SK-N-SH (cell line): ENCODE results near the gene WNT2. TPM values are rescaled to one million over a fixed set of nuclear protein-coding genes. Genes with fewer than 3 reads are reported as not detected.

Experiments used
- CTCF ChIA-PET: fragments of 300-600, 350-600 bp; formaldehyde crosslinking; extraction: SDS; loops from one replicate; lab custom pipeline; 2021; lab: Yijun Ruan, JAX
- POLR2A ChIA-PET: fragments of 350-600 bp; sonication (Branson Sonifier 250); formaldehyde crosslinking; extraction: SDS; loops from one replicate; lab custom pipeline; 2020; ENCODE audit warnings: antibody characterized with exemption, inconsistent platforms; lab: Yijun Ruan, JAX
- DNase-seq: peaks from one replicate; pipeline ENCODE4 v3.0.0; 2012
- H2AFZ ChIP-seq: fragments of 200-600 bp; sonication (generic); 2 replicates; pipeline ENCODE4 v1.8.1; 2016; ENCODE audit warnings: antibody characterized with exemption, mild to moderate bottlenecking, low read depth
- H3F3A ChIP-seq: fragments of 200-600 bp; sonication (generic); replicated peaks from 2 replicates; pipeline ENCODE3; 2016; ENCODE audit warnings: antibody characterized with exemption, mild to moderate bottlenecking; ENCODE audit not compliant: insufficient read depth
- H3K27ac ChIP-seq, 2 experiments: fragments of 200-500 bp in 1 of 2; fragments of 200-600 bp in 1 of 2; sonication (Bioruptor generic) in 1 of 2; sonication (generic), shearing (Covaris generic) in 1 of 2; 2 replicates each; pipeline versions ENCODE4 v1.5.1 to v1.6.1; 2014 to 2016; ENCODE audit warnings: low read depth in 2 of 2, inconsistent platforms in 1 of 2, low read length in 1 of 2, mild to moderate bottlenecking in 1 of 2, mixed read lengths in 1 of 2
- H3K27me3 ChIP-seq: fragments of 200-600 bp; sonication (generic), shearing (Covaris generic); 2 replicates; pipeline ENCODE4 v1.6.1; 2016; ENCODE audit warnings: mixed run types; ENCODE audit not compliant: insufficient read depth
- H3K36me3 ChIP-seq, 2 experiments: fragments of 200-500 bp in 1 of 2; fragments of 200-600 bp in 1 of 2; sonication (Bioruptor generic) in 1 of 2; sonication (generic) in 1 of 2; replicated peaks in 1 of 2; 2 replicates each; pipeline versions ENCODE3 to v1.5.1; 2014 to 2016; ENCODE audit warnings: low read length in 1 of 2, mild to moderate bottlenecking in 1 of 2; ENCODE audit not compliant: insufficient read depth in 2 of 2, control insufficient read depth in 1 of 2
- H3K4me1 ChIP-seq, 2 experiments: fragments of 200-500 bp in 1 of 2; fragments of 200-600 bp in 1 of 2; sonication (Bioruptor generic) in 1 of 2; sonication (generic), shearing (Covaris generic) in 1 of 2; 2 replicates each; pipeline versions ENCODE4 v1.5.1 to v1.6.1; 2014 to 2016; ENCODE audit warnings: low read depth in 1 of 2, low read length in 1 of 2, mixed run types in 1 of 2; ENCODE audit not compliant: insufficient read depth in 2 of 2, control insufficient read depth in 1 of 2
- H3K4me2 ChIP-seq: fragments of 200-600 bp; sonication (generic), shearing (Covaris generic); 2 replicates; pipeline ENCODE4 v1.6.1; 2017; ENCODE audit warnings: mixed run types
- H3K4me3 ChIP-seq, 2 experiments: fragments of 200-500 bp in 1 of 2; fragments of 200-600 bp in 1 of 2; sonication (Bioruptor generic) in 1 of 2; sonication (generic), shearing (Covaris generic) in 1 of 2; 2 replicates each; pipeline versions ENCODE4 v1.5.1 to v1.8.1; 2014 to 2016; ENCODE audit warnings: low read depth in 2 of 2, inconsistent platforms in 1 of 2, low read length in 1 of 2, mild to moderate bottlenecking in 1 of 2, mixed read lengths in 1 of 2, moderate library complexity in 1 of 2
- H3K79me2 ChIP-seq: fragments of 200-600 bp; sonication (generic); 2 replicates; pipeline ENCODE4 v1.8.1; 2017; ENCODE audit warnings: mild to moderate bottlenecking; ENCODE audit not compliant: insufficient read depth
- H3K9ac ChIP-seq: fragments of 200-600 bp; sonication (generic); 2 replicates; pipeline ENCODE4 v1.6.1; 2017; ENCODE audit warnings: mixed run types
- H3K9me2 ChIP-seq: fragments of 200-600 bp; sonication (generic); 2 replicates; pipeline ENCODE4 v1.6.1; 2017; ENCODE audit warnings: mixed run types
- H3K9me3 ChIP-seq: fragments of 200-600 bp; sonication (generic); 2 replicates; pipeline ENCODE4 v1.6.1; 2017; ENCODE audit warnings: mixed run types, mild to moderate bottlenecking, moderate library complexity
- H4K20me1 ChIP-seq: fragments of 200-600 bp; sonication (generic); 2 replicates; pipeline ENCODE4 v1.6.1; 2017; ENCODE audit warnings: mild to moderate bottlenecking, mixed run types; ENCODE audit not compliant: insufficient read depth
- ELF1 ChIP-seq: IDR thresholded peaks from 2 replicates; pipeline ENCODE4 v1.4.0; 2012
- EP300 ChIP-seq, 2 experiments: IDR thresholded peaks; 2 replicates each; pipeline versions ENCODE4 v1.4.0 to v1.6.1; 2012; ENCODE audit warnings: borderline replicate concordance in 1 of 2, low read depth in 1 of 2, low read length in 1 of 2
- FOSL2 ChIP-seq: IDR thresholded peaks from 2 replicates; pipeline ENCODE4 v1.4.0; 2012; ENCODE audit warnings: low read depth, mild to moderate bottlenecking, moderate library complexity, borderline replicate concordance
- FOXM1 ChIP-seq: IDR thresholded peaks from 2 replicates; pipeline ENCODE4 v1.4.0; 2012; ENCODE audit warnings: low read depth, mild to moderate bottlenecking
- GABPA ChIP-seq: IDR thresholded peaks from 2 replicates; pipeline ENCODE4 v1.4.0; 2012; ENCODE audit warnings: low read depth, mild to moderate bottlenecking
- GATA2 ChIP-seq: sonication (generic); formaldehyde crosslinking; IDR thresholded peaks from 2 replicates; pipeline ENCODE4 v1.5.0; 2020; ENCODE audit warnings: mild to moderate bottlenecking, missing genetic modification reagents
- JUND ChIP-seq: IDR thresholded peaks from 2 replicates; pipeline ENCODE4 v1.4.0; 2012
- MEF2A ChIP-seq: IDR thresholded peaks from 2 replicates; pipeline ENCODE4 v1.4.0; 2012; ENCODE audit warnings: low read depth, borderline replicate concordance
- NRF1 ChIP-seq: IDR thresholded peaks from 2 replicates; pipeline ENCODE4 v1.6.1; 2012; ENCODE audit warnings: low read depth, mild to moderate bottlenecking, low read length
- RAD21 ChIP-seq: IDR thresholded peaks from 2 replicates; pipeline ENCODE4 v1.6.1; 2012; ENCODE audit warnings: mild to moderate bottlenecking, low read length
- RCOR1 ChIP-seq: fragments of 150-350 bp; IDR thresholded peaks from 2 replicates; pipeline ENCODE4 v1.6.1; 2017; ENCODE audit warnings: antibody characterized with exemption, low read length
- TCF12 ChIP-seq: IDR thresholded peaks from 2 replicates; pipeline ENCODE4 v1.4.0; 2012
- TEAD4 ChIP-seq: IDR thresholded peaks from 2 replicates; pipeline ENCODE4 v1.4.0; 2012; ENCODE audit warnings: mild to moderate bottlenecking, borderline replicate concordance; ENCODE audit not compliant: insufficient read depth
- YY1 ChIP-seq: IDR thresholded peaks from 2 replicates; pipeline ENCODE4 v1.4.0; 2012; ENCODE audit warnings: low read depth, mild to moderate bottlenecking
- WGBS: methylation state at CpG from one replicate; pipeline ENCODE4 v1.1.6; 2017; ENCODE audit warnings: low lambda C conversion rate; 5-methylcytosine and 5-hydroxymethylcytosine counted together
- polyA plus RNA-seq, 3 experiments: library from polyadenylated mRNA; depleted of rRNA; stranded (reverse); fragments of >200 nt; gene quantifications; 2 replicates each; pipeline ENCODE4 v1.2.3, GENCODE V29; 2012
- TF ChIP-seq, protein P1 (sequence below): fragments of 150-350 bp; IDR thresholded peaks from 2 replicates; pipeline ENCODE4 v1.6.1; 2017; ENCODE audit warnings: antibody characterized with exemption, low read length, low read depth, borderline replicate concordance

The WNT2 gene
- polyA plus RNA-seq, 1 of the 3 experiments (the other 2 are of a cell fraction) = not detected

GRCh38 chr7:117259615-117260014 is 63.2 kb downstream of the WNT2 start:
- H3K4me2 ChIP-seq = no peak overlapping the region
- no peaks in the 10 kb centered on the region for H4K20me1 ChIP-seq
- POLR2A ChIA-PET = no interaction called here
- H3K27ac ChIP-seq = no peak overlapping the region
- no peaks in the 10 kb centered on the region for H3K27me3 ChIP-seq
- no peaks in the 10 kb centered on the region for H3F3A ChIP-seq
- H3K9me3 ChIP-seq = 0 out of 2 replicates have a peak, but pooled peaks cover 4% of the 10 kb centered on the region
- no peak overlapping the region for H3K4me3 ChIP-seq
- 3% methylated on average over 1 of the region's 1 CpG for WGBS
- no peak for TF ChIP-seq YY1
- TF ChIP-seq RAD21 = no peak
- no peak for TF ChIP-seq RCOR1
- TF ChIP-seq, protein P1, sequence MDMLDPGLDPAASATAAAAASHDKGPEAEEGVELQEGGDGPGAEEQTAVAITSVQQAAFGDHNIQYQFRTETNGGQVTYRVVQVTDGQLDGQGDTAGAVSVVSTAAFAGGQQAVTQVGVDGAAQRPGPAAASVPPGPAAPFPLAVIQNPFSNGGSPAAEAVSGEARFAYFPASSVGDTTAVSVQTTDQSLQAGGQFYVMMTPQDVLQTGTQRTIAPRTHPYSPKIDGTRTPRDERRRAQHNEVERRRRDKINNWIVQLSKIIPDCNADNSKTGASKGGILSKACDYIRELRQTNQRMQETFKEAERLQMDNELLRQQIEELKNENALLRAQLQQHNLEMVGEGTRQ = no peak
- TF ChIP-seq NRF1 = no peak
- TF ChIP-seq ELF1 = no peak
- no peak for DNase-seq
- H3K9me2 ChIP-seq = no peaks in the 10 kb centered on the region
- no peak overlapping the region for H2AFZ ChIP-seq
- H3K9ac ChIP-seq = no peak overlapping the region
- CTCF ChIA-PET = no interaction called here
- H3K4me1 ChIP-seq = no peaks in the 10 kb centered on the region
- H3K36me3 ChIP-seq = no peaks in the 10 kb centered on the region
- no peaks in the 10 kb centered on the region for H3K79me2 ChIP-seq

DNA sequence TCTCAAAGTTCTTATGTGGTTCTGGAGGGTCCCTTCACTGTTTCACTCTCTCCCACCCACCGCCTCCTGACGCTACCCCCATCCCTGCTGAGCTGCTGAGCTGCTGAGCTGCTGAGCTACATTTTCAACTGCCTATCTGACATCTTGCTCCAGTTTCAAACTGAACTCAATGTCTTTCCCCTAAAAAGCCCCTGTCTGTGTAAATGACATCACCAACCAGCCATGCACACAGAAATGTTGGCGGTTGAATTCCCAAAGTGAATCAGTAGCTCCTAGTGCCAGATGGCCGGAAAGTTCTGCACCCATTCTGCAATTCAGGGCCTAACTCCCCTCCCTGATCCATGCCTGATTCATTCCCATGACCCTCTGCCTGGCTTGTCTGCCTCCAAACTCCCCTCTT is 71.2 kb downstream of the WNT2 start:
- Histone ChIP-seq H3K9me2 (no peaks in the 10 kb centered on the region), H3K4me3 (no peak overlapping the region), H3K9me3 (no peaks in the 10 kb centered on the region), H2AFZ (no peak overlapping the region; the same call in 1 of the 2 replicates), H3K4me2 (no peak overlapping the region), H4K20me1 (no peaks in the 10 kb centered on the region), H3F3A (peaks cover 4% of the 10 kb centered on the region), H3K27me3 (no peaks in the 10 kb centered on the region), H3K36me3 (no peaks in the 10 kb centered on the region), H3K9ac (no peak overlapping the region), H3K27ac (peak overlapping the region in 1 of 2 experiments; percentile 42; a peak in 2 of 4 replicates), H3K79me2 (no peaks in the 10 kb centered on the region), H3K4me1 (peaks cover 0 to 5% of the 10 kb centered on the region in 2 experiments; a peak in 1 of 4 replicates)
- WGBS = 88% methylated on average over 4 of the region's 4 CpGs
- ChIA-PET CTCF (interaction anchor here (1.4 kb wide), 1 partner anchor 39 kb away, joined by 3 read pairs; no protein-coding TSS in a partner anchor), POLR2A (interaction anchor here (0.5 kb wide), 1 partner anchor 22 kb away, joined by 3 read pairs; no protein-coding TSS in a partner anchor)
- DNase-seq = no peak
- TF ChIP-seq GATA2 (CRISPR knock-in tag) = no peak
- no peak for TF ChIP-seq TEAD4
- TF ChIP-seq JUND = 0 out of 2 replicates have a peak, but pooled peaks have one; percentile 30
- TF ChIP-seq FOXM1 = no peak
- TF ChIP-seq EP300 (IDR thresholded peaks at IDR 0.05; ENCODE audit: borderline replicate concordance in 1 of 2, low read depth in 1 of 2, low read length in 1 of 2) = no peak; a peak in 1 of 4 replicates
- TF ChIP-seq FOSL2 = peak; percentile 20; the same call in 1 of the 2 replicates
- no peak for TF ChIP-seq GABPA
- no peak for TF ChIP-seq MEF2A
- peak; percentile 61; the same call in 1 of the 2 replicates for TF ChIP-seq TCF12
